Measurements from ENCODE around the gene SPP1.
"Not testable (repeated sequence)": the region's sequence is repeated elsewhere in the genome, so short reads cannot be mapped to it uniquely, and the experiment has no call there.

The SPP1 gene

DNA sequence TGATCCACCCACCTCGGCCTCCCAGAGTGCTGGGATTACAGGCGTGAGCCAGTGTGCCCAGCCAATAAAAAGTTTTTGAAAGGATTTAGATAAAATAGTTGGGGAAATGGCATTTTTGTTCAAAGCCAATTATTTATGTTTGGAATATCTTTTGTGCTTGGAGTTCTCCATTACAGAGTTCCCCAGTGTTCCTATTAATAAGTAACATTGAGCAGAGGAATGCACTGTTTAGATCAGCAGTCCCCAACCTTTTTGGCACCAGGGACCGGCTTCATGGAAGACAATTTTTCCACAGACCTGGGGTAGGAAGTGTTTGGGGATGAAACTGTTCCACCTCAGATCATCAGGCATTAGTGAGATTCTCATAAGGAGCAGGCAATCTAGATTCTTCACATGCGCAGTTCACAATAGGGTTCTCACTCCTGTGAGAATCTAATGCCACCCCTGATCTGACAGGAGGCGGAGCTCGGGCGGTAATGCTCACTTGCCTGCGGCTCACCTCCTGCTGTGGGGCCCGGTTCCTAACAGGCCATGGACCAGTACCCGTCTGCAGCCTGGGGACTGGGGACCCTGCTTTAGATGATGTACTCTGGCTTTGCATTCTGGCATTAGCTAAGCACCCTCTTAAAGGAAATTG lies 40.3 kb downstream of the SPP1 start:
- Histone ChIP-seq H3K36me3 (no peaks in the 10 kb centered on the region; the same call in none of the 2 replicates), H3K4me1 (no peaks in the 10 kb centered on the region), H3K9me3 (no peaks in the 10 kb centered on the region), H3K27me3 (no peaks in the 10 kb centered on the region), H3K4me3 (ENCODE audit: low read depth, low read length) (no peak overlapping the region)
- TF ChIP-seq, protein P1, sequence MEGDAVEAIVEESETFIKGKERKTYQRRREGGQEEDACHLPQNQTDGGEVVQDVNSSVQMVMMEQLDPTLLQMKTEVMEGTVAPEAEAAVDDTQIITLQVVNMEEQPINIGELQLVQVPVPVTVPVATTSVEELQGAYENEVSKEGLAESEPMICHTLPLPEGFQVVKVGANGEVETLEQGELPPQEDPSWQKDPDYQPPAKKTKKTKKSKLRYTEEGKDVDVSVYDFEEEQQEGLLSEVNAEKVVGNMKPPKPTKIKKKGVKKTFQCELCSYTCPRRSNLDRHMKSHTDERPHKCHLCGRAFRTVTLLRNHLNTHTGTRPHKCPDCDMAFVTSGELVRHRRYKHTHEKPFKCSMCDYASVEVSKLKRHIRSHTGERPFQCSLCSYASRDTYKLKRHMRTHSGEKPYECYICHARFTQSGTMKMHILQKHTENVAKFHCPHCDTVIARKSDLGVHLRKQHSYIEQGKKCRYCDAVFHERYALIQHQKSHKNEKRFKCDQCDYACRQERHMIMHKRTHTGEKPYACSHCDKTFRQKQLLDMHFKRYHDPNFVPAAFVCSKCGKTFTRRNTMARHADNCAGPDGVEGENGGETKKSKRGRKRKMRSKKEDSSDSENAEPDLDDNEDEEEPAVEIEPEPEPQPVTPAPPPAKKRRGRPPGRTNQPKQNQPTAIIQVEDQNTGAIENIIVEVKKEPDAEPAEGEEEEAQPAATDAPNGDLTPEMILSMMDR (IDR thresholded peaks at IDR 0.05; ENCODE audit: low read depth, low read length) = no peak
- DNase-seq = no peak

DNA sequence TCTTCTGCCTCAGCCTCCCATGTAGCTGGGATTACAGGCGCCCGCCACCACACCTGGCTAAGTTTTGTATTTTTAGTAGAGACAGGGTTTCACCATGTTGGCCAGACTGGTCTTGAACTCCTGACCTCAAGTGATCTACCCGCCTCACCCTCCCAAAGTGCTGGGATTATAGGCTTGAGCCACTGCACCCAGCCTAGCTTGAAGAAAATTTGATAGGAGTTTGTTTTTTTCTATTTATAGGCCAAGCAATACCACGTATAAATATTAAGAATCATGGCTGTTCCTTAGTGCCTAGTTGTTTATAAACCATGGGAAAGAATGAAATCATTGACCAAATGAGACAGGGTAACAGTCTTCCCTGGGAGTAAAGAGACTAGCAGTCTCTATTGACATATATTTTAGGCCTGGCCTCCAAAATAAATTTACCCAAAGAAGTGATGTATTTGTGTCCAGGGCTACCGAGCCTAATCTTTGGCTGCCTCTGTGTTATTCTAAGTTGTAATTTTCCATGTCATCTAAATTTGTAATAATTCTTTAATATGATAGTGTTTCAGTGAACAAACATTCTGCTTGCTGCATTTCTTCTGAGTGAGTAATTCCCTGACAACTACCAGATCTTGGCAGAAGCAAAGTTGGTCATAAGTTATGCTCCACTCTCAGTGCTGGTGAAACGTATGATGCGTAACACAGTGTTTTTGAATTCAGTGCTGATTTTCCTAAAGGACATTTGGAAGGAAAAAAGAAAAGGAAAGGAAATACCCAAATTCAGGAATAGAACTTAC lies 42.2 kb downstream of the SPP1 start:
- Histone ChIP-seq H3K4me3 (ENCODE audit: low read depth, low read length) (no peak overlapping the region), H3K27me3 (no peaks in the 10 kb centered on the region), H3K36me3 (no peaks in the 10 kb centered on the region; the same call in none of the 2 replicates), H3K4me1 (no peaks in the 10 kb centered on the region), H3K9me3 (no peaks in the 10 kb centered on the region)
- no peak for DNase-seq
- TF ChIP-seq, protein P1 (IDR thresholded peaks at IDR 0.05; ENCODE audit: low read depth, low read length) = no peak

DNA sequence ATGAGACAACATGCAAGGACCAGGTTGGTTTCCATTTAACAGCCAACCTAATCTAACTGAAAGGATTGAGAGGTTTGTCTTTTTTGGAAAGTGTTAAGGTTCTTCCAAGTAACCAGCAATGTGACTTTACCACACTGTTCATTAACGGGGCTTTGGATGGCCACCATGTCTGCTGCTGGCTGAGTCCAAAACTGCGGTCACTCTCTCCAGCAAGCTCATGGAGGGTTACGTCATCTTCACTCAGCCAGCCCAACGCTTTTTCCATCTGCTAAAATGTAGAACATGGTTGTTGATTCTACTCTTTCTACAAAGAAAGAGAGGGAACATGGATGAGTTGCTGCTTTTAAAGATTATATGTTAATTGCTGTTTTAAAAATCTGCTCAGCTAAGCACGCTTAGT lies 43.0 kb downstream of the SPP1 start:
- no peaks in the 10 kb centered on the region; the same call in none of the 2 replicates for H3K36me3 ChIP-seq
- TF ChIP-seq, protein P1 (IDR thresholded peaks at IDR 0.05; ENCODE audit: low read depth, low read length) = no peak
- DNase-seq = no peak
- H3K27me3 ChIP-seq = no peaks in the 10 kb centered on the region
- no peak overlapping the region for H3K4me3 ChIP-seq (ENCODE audit: low read depth, low read length)
- H3K4me1 ChIP-seq = no peaks in the 10 kb centered on the region
- H3K9me3 ChIP-seq = no peaks in the 10 kb centered on the region

DNA sequence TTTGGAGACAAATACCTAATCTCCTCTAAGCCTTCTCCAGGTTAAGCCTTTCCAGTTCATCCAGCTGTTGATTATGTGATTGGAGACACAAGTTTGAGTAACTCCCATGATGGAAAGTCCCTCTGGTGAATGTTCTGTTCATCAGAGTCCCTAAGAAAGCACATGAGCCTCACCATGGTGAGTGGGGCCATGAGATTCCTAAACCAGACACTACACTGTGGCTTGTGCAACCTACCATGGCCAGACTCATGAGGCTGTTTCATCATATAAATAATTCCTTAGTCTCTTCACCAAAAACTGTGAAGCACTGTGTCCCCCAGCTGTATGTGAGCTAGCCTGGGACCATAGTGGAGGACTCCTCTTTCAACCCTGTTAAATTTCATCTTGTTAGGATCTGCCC lies 46.3 kb downstream of the SPP1 start:
- TF ChIP-seq, protein P1 (IDR thresholded peaks at IDR 0.05; ENCODE audit: low read depth, low read length) = no peak
- no peak for DNase-seq
- H3K4me3 ChIP-seq (ENCODE audit: low read depth, low read length) = no peak overlapping the region
- H3K36me3 ChIP-seq = peaks cover 3% of the 10 kb centered on the region
- no peaks in the 10 kb centered on the region for H3K9me3 ChIP-seq
- no peaks in the 10 kb centered on the region for H3K4me1 ChIP-seq
- no peaks in the 10 kb centered on the region for H3K27me3 ChIP-seq

DNA sequence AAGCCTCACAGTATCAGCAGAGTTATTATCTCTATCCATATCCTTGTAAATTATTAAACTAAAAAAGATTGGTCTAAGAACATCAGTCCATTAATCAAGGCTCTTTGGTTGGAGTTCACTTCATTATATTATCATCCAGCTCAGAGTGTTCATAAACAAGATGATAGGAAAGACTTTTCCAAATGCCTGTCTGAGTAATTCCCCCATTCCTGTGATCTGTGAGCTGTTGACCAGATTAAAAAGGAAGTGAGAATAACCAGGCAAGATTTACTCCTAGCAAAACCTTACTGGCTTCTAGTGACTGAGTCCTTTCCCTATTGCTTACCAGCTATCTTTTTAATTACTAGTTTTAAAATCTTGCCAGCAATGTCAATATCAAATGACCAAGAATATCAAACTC lies 46.8 kb downstream of the SPP1 start:
- no peaks in the 10 kb centered on the region for H3K27me3 ChIP-seq
- peaks cover 3% of the 10 kb centered on the region for H3K36me3 ChIP-seq
- H3K4me1 ChIP-seq = no peaks in the 10 kb centered on the region
- TF ChIP-seq, protein P1 (IDR thresholded peaks at IDR 0.05; ENCODE audit: low read depth, low read length) = no peak
- no peak for DNase-seq
- no peak overlapping the region for H3K4me3 ChIP-seq (ENCODE audit: low read depth, low read length)
- no peaks in the 10 kb centered on the region for H3K9me3 ChIP-seq

DNA sequence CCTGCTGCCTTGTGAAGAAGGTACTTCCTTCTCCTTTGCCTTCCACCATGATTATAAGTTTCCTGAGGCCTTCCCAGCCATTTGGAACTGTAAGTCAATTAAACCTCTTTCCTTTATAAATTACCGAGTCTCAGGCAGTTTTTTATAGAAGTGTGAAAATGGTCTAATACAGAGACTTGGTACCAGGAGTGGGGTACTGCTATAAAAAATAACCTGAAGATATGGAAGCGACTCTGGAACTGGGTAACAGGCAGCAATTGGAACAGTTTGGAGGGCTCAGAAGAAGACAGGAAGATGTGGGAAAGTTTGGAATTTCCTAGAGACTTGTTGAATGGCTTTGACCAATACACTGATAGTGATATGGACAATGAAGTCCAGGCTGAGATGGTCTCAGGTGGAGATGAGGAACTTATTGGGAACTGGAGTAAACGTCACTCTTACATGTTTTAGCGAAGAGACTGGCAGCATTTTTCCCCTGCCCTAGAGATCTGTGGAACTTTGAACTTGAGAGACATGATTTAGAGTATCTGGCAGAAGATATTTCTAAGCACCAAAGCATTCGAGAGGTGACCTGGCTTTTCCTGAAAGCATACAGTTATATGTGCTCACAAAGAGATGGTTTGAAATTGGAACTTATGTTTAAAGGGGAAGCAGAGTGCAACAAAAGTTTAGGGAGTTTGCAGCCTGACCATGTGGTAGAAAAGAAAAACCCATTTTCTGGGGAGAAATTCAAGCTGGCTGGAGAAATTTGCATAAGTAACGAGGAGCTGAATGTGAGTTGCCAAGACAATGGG lies 50.6 kb downstream of the SPP1 start:
- not testable (repeated sequence) for H3K4me3 ChIP-seq (ENCODE audit: low read depth, low read length); H3K4me1 ChIP-seq; H3K27me3 ChIP-seq; DNase-seq; H3K9me3 ChIP-seq; H3K36me3 ChIP-seq
